SKM-1 treated with dmso at 0.1 percent for 144 hours (cell line): ENCODE results near the gene PRR5.
"Not testable (repeated sequence)": the region's sequence is repeated elsewhere in the genome, so short reads cannot be mapped to it uniquely, and the experiment has no call there.

Experiments
- DNase-seq: peaks from one replicate; lab custom pipeline; 2025; ENCODE audit not compliant: unreplicated experiment; lab: John Stamatoyannopoulos, UW

Gene PRR5, protein sequence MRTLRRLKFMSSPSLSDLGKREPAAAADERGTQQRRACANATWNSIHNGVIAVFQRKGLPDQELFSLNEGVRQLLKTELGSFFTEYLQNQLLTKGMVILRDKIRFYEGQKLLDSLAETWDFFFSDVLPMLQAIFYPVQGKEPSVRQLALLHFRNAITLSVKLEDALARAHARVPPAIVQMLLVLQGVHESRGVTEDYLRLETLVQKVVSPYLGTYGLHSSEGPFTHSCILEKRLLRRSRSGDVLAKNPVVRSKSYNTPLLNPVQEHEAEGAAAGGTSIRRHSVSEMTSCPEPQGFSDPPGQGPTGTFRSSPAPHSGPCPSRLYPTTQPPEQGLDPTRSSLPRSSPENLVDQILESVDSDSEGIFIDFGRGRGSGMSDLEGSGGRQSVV

DNA sequence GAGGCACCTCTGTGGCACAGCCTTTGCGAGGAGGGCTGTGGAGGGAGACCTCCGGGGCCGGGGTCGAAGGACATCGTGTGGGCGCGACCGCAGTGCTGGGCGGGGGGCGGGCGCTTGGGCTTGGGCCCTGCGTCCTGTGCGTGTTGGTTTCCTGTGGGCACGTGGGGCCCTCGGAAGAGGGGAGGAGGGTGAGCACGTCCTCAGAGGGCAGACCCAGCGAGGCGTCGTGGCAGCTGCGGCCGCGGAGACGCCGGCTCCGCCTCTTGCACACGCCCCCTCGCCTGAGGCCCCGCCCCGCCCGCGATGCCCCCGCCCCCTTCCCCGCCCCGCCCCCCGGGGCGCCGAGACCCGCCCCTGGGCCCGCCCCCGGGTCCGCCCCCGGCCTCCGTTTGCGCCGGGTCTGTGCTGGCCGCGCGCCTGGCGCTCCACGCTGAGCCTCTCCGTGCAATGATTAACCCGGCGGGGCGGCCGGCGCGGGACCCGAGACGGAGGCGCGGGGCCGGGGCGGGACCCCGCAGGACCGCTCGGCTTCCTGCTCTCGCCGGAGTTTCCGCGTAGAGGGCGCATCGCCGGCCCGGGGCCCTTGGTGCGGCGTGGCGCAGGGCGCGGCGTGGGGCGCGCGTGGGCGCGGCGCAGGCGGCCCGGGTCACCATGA, at the start of gene PRR5:
TSS of gene PRR5 (plus strand) at position 381 of the 655 bp plus-strand sequence. CDS start at position 652, 271 bp downstream.
- DNase-seq, result peak; percentile 65

DNA sequence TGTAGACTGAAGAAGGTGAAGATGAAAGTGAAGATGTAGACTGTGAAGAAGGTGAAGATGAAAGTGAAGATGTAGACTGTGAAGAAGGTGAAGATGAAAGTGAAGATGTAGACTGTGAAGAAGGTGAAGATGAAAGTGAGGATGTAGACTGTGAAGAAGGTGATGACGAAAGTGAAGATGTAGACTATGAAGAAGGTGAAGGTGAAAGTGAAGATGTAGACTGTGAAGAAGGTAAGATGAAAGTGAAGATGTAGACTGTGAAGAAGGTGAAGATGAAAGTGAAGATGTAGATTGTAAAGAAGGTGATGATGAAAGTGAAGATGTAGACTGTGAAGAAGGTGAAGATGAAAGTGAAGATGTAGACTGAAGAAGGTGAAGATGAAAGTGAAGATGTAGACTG, 49.1 kb upstream of the PRR5 start:
- DNase-seq, result not testable (repeated sequence)

DNA sequence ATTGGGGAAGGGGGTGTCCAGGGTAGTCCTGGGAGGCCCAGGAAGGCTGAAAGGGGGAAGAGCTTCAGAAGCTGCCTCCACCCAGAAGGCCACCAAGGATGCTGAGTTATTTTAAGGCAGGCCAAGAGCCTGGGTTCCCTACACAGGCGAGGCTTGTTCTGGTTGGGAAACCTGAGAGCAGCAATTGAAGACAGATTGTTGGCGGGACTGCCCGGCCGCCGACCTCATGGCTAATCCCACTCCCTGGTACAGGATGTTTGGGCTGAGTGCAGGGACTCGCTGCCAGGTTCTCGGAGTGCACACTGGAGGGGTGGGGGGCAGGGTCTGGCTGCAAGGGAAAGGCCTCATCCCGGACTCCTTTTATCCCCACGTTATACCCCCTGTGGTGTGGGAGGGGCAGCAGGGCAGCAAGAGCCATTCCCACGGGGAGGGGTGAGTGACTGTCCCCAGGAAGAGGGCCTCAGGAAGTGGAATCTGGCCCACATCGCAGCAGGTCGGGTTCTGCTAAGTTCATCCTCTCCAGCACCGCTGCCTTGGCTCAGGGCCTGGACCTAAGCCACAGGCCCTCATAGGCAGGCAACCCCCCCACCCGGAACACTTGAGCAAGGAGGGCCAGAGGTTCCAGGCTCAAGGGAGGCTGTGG, 43.6 kb upstream of the PRR5 start:
- DNase-seq, result no peak

DNA sequence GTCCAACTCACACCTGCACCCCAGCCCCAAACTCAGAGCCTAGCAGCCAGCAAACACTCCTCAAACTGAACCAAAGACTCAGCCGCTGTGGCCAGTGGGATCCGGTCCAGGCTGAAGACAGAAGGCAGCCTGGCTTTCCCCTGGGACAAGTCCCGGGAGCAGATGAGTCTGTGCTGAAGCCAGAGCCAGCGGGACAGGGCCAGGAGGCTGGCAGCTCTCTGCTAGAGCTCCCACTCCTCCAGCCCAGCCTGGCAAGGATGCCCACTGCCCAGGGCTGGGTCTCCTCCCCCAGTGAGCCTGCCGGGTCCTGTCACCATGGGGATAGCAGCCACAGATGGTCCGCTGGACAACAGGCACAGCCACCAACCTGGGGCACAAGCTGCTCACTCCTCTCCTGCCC, 42.9 kb upstream of the PRR5 start:
- DNase-seq, result no peak

DNA sequence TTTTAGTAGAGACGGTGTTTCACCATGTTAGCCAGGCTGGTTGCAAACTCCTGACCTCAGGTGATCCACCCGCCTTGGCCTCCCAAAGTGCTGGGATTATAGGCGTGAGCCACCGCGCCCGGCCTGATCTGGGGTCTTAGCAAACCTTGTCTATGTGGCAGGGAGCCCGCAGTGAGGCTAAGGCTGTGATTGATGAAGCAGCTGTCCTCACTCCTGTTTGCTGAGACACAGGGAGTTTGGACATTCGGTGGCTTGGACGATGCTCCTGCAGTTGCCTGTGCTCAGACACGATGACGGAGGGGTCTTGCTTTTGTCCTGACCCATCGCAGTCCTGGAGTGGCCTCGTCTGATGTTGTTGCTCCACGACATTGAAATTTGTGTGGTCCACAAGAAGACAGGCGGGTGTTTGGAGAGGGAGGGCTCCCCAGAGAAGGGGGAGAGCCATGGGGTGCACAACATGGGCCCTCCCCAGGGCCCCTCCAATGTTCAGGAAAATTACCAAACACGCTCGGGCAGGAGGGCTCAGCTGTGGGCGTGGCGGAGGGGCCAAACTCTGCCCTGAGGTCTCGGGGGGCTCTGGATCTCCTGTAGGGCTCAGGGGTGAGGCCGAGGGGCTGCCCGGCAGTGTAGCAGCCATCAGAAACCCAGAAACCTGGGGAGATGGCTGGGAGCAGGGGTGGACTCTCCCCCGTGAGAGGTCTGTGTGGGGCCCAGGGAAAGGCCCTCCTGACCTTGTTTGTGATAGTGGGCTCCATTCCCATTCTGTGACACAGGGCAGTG, 41.8 kb upstream of the PRR5 start:
- no peak for DNase-seq

DNA sequence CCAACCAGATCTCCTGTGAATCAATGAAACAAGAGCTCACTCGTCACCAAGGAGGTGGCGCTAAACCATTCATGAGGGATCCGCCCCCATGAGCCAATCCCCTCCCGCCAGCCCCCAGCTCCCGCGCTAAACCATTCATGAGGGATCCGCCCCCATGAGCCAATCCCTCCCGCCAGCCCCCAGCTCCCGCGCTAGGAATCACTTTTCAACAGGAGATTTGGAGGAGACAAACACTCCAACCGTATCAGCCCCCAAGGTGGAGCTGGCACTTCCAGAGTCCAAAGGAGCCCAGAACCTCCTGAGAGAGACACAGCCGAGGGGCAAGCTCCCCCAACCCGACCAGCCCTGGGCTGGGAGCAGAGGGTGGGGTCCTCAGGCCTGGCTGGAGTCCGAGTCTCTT, 40.9 kb upstream of the PRR5 start:
- DNase-seq, result no peak

DNA sequence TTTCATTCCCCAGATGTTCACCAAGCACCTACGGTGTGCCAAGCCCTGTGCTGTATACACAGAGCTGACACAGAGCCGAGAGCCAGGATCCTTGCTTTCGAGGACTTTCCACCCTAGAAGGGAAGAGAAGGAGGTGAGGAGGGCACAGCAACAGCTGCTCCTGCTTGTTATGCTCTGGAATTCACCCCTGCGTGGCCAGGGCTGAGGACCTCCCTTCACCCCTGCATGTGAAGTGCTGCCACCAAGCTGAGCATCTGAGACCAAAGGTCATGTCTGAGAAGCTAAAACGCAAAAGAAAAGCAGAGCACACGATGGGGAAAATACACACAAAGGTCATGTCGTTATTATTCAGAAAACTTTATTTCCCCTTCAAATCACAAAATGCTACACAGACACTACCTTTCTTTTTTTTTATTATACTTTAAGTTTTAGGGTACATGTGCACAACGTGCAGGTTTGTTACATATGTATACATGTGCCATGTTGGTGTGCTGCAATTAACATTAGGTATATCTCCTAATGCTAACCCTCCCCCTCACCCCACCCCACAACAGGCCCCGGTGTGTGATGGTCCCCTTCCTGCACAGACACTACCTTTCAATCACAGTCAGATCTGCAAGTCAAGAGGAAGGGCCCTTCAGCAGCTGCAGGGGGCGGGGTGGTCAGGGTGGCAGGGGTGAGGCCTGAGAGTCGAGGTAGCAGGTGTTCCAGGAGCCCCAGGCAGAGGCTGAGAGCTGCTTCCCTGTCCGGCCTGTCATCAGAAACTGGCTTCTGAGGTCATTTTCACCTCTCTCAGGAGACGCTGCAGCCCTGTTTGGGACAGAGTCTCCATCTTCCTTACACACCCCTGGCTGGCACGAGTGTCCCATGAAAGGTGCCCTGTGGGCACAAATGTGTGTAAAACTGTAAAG, 40.1 kb upstream of the PRR5 start:
- no peak for DNase-seq

DNA sequence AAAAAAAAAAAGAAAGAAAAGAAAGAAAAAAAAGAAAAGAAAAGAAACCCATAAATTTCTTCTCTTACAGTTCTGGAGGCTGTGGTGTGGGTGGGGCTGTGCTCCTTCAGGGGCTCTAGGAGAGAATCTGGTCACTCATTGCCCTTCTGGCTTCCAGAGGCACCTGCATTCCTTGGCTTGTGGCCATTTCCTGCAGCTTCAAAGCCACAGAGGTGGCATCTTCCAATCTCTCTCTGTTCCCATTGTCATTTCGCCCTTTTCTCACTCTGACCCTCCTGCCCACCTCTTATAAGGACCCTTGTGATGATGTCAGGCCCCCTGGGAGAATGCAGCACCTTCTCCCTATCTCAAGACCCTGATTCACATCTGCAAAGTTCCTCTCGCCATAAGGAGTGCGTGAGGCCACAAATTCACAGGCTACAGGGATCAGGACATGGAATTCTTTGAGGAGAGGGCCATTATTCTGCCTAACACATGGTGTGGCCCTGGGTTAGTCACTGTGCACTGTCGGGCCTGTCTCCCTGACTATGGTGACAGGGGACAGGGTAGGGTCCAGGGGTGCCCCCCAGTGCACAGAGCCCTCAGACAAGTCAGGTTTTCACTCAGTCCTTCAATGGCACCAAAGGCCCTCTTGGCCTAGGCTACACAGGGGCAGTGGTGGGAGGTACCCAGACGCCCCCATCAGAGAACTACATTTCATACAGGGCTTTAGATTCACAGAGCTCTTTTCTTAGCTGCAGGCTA, 38.6 kb upstream of the PRR5 start:
- DNase-seq, result no peak

DNA sequence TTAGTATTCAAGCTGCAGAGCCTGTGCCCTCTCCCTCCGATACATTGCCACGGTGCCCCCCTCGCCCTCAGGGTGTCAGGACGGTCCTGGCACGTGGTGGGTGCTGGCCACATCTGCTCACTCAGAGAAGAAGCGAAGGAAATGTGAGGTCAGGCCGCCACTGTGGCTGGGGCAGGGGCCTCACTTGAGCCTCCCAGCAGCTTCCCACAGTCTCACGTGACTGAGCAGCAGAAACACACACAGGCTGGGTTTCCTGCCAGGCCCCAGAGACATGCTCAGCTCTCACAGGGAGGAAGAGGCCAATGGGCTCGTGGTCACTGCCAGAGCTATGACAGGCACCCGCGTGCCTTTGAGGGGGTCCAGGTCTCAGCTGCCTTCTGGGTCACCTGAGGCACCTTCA, 37.9 kb upstream of the PRR5 start:
- DNase-seq, result peak; percentile 87

DNA sequence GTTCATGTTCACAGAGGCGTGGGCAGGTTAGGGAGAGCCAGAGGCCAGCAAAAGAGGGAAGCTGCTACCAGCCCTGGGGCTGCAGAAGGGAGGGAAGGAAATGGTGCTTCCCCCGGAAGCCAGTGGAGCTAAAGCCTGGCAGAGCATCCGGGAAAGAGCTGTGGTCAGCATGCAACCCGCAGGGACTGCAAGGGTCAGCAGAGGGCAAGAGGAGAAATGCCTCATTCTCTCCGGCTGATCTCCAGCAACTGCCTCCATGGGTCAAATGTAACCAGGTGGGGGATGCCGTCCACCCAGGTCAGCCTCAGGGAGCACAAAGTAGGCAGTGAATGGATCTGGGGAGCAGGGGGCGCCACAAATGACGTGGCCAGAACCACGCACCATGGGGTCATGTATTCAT, 36.9 kb upstream of the PRR5 start:
- DNase-seq, result peak; percentile 82

DNA sequence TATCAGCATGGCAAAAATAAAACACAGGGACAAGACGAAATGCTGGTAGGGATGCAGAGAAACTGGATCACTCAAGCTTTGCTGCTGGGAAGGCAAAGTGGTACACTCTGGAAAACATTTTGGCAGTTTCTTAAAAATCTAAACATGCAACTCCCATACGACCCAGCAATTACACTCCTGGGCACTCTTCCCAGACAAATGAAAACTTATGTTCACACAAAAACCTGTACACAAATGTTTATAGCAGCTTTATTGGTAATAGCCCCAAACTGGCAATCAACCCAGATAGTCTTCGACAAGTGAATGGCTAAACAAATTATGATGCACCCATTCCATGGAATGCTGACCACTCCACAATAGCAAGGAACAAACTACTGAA, 35.8 kb upstream of the PRR5 start:
- no peak for DNase-seq

DNA sequence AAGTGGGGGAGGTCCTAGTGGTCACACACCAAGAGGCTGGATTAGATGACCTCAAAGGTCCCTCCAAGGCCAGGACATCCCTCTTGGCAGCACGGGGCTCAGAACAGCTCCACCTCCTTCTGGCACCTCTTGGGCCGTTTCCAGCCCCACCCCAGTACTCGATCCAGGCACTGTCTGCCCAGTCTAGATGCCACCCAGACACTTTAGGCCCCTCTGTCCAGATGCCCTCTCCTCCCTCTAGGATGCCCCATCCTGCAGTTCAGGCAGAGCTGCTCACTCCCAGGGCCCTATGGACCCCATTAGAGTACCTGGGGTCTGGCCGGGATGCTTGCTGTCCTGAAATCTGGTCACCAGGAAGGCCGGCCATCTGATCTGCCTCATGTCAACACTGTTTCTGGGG, 34.7 kb upstream of the PRR5 start:
- DNase-seq, result no peak

DNA sequence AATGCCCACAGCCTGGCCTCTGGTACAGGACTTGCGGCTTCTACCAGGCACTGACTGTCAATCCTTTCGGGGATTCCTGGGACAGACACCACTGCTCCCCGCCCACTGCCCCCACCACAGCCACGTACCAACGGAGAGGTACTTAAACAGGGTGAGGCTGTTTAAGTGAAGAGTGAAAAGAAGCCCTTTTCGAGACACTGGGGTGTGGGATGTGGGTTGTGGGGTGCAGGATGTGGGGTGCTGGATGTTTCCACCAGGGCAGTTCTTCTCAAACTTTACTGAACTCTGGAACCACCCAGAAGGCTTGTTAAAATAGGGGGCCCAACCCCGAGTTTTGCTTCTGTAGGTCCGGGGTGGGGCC, 34.2 kb upstream of the PRR5 start:
- DNase-seq, result no peak

DNA sequence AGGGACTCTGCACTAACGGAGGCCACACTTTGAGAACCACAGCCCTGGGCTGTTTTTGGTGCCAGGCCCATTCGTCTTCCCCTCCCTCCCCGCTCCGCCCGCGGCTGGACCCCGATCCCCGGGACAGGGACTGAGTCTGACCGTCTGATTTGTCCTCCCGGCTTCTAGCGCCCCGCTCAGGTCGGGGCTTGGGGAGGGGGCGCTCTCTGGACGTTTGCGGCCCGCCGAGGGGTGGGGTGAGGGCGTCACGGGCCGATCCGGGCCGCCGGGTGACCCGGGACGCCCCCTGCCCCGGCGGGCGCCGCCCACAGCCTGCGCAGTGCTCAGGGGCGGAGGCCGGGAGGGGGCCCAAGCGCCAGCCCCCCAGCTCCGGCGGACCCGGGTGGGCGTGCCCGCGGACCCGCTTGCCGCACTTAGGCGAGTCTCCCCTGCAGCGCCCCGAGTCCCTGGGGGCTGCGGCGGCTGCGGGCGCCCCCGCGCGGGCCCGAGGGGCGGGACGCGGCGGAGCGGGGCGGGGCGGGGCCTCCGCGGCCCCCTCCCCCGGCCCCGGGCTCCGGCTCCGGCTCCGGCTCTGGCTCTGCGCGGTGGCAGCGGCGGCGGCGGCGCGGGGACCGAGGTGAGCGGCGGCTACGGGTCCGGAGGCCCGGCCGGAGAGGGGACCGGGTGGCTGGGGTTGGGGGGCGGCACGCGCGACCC, 33.7 kb upstream of the PRR5 start:
- DNase-seq, result no peak

DNA sequence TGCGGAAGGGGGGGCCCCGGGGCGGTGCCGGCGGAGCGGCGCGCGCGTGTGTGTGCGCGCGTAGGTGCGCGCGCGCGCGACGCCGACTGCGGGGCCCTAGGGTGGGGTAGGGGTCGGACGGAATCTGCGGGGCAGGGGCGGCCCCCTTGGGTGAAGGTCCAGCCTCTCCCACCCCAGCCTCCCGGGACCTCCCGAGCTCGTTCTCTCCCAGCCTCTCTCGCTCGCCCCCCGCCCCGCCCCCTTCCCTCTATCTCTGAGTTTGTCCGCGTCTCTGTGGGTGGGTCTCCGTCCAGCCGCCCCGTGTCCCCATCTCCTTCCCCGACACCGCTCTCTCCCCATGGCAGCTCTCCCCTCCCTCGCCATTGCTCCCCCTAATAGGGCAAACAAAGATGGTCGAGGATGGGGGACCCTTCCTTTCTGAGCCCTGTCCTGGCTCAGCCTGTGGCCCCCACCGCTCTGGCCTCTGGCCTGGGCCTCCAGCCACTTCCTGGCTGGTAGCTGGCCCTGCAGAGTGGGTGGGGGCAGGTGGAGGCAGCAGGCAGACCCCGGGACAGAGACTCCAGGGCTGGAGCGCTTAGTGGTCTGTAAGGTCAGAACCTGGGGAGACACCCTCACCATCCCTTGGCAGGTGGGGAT, 33.0 kb upstream of the PRR5 start:
- no peak for DNase-seq

DNA sequence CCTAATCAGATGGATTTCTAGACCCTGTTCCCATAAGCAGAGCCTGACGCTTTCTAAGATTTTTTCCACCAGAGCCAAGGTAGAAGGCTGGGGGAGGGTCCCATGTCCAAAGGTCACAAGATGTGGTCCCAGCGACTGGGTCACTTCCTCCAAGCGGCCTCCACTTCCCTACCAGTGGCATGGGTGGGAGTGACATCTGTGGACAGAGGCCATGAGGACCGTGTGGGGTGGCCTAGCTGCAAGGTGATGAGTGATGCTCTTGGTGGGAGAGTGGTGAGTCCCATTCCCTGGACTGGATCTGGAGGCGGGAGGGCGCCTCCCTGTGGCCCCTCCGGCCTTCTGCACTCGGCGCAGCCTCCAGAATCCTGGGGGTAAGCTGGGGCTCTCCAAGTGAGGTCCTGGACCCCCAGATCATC, 32.4 kb upstream of the PRR5 start:
- DNase-seq, result no peak

DNA sequence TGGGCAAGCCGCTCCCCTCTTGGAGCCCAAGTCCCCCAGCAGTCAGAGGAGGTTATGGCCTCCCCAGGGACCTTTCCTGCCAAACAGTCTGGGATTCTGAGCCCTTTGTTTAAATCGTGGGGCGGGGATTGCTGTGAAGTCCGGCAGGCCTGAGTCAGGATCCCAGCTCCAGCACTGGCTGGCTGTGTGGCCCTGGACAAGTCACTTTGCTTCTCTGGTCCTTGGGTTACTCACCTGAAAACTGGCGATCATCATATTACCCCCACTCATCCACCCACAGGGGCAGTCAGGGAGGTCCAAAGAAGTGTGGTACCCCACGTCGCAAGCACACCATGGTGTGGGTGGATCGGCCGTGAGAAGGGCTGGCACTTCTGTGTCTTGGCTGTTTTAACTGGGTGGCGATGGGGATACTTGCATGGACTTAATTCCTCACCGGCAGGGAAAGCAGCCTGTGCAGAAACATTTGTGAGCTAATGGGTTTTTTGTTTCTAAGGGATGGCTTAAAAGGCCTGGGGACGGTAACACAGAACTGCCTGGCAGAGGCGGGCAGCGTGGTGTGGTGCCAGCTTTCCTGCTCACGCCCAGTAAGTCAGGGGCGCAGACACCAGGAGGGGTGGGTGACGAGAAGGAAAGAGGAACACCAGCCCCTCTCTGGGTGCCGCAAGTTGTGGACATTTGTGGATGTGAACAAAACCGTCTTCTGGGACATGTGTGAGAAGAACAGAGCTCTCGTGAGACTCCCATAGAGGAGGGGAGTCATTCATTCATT, 31.6 kb upstream of the PRR5 start:
- DNase-seq, result no peak

DNA sequence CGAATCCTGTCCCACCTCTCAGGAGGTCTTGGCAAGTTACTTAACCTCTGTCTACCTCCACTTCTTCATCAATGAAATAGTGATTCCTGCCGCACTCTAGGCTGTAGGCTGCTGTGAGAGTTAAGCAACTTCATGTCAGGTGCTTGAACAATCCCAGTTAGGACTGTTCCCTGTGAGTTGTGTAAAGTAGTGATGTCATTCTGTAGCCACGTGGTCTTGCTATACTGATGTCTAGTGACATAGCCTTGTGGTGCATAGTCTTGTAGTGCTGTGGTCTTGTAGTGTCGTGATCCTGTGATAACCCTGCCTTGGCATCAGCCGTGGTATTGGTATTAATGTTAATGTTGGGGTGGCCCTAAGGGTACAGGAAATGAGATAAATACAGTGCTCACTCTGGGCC, 30.3 kb upstream of the PRR5 start:
- peak; percentile 54 for DNase-seq
